ENCODE results near the gene RNF8. TPM values are rescaled to one million over a fixed set of nuclear protein-coding genes. Genes with fewer than 3 reads are reported as not detected.
"Not testable (repeated sequence)": the region's sequence is repeated elsewhere in the genome, so short reads cannot be mapped to it uniquely, and the experiment has no call there.

RNF8 gene
- total RNA-seq, 2 experiments from 2014 or later, result 23.5 to 24.0 TPM

GRCh38 chr6:37396571-37397180, 42.9 kb downstream of the RNF8 start:
- Mint-ChIP-seq H3K4me3 (no peak overlapping the region), H3K4me1 (no peaks in the 10 kb centered on the region), H3K9me3 (no peaks in the 10 kb centered on the region), H3K36me3 (ENCODE audit: low read depth) (peaks cover 8% of the 10 kb centered on the region), H3K27ac (no peak overlapping the region), H3K27me3 (peaks cover 8% of the 10 kb centered on the region)
- ChIA-PET POLR2A (interaction anchor here (0.6 kb wide), 1 partner anchor 298 kb away, joined by 3 read pairs; no protein-coding TSS in a partner anchor), CTCF (no interaction called here)
- DNase-seq, result no peak

GRCh38 chr6:37399131-37399530, 45.3 kb downstream of the RNF8 start:
- Mint-ChIP-seq H3K36me3 (ENCODE audit: low read depth) (no peaks in the 10 kb centered on the region), H3K4me1 (no peaks in the 10 kb centered on the region), H3K4me3 (no peak overlapping the region), H3K9me3 (no peaks in the 10 kb centered on the region), H3K27ac (no peak overlapping the region), H3K27me3 (peaks cover 8% of the 10 kb centered on the region)
- POLR2A ChIA-PET, result no interaction called here
- CTCF ChIA-PET, result no interaction called here
- no peak for DNase-seq

- Mint-ChIP-seq H3K9me3 (no peaks in the 10 kb centered on the region), H3K27me3 (peaks cover 8% of the 10 kb centered on the region), H3K27ac (no peak overlapping the region), H3K36me3 (ENCODE audit: low read depth) (no peaks in the 10 kb centered on the region), H3K4me1 (no peaks in the 10 kb centered on the region), H3K4me3 (no peak overlapping the region)
- DNase-seq, result no peak
- ChIA-PET CTCF (no interaction called here), POLR2A (interaction anchor here (1.5 kb wide), 1 partner anchor 34 kb away, joined by 5 read pairs; the partner anchor contains the start of gene CMTR1)
Observed at GRCh38 chr6:37399795-37400490, 46.2 kb downstream of the RNF8 start.

GRCh38 chr6:37401658-37402057, 47.9 kb downstream of the RNF8 start:
- H3K36me3 Mint-ChIP-seq (ENCODE audit: low read depth); CTCF ChIA-PET; DNase-seq; H3K9me3 Mint-ChIP-seq; H3K27ac Mint-ChIP-seq; POLR2A ChIA-PET; H3K27me3 Mint-ChIP-seq; H3K4me1 Mint-ChIP-seq; H3K4me3 Mint-ChIP-seq: not testable (repeated sequence)

GRCh38 chr6:37406726-37407341, 53.1 kb downstream of the RNF8 start:
- POLR2A ChIA-PET, result no interaction called here
- CTCF ChIA-PET, result no interaction called here
- H3K4me1 Mint-ChIP-seq, result no peaks in the 10 kb centered on the region
- H3K27me3 Mint-ChIP-seq, result peaks cover 18% of the 10 kb centered on the region
- no peaks in the 10 kb centered on the region for H3K9me3 Mint-ChIP-seq
- DNase-seq, result no peak
- no peak overlapping the region for H3K4me3 Mint-ChIP-seq
- no peak overlapping the region for H3K27ac Mint-ChIP-seq
- no peaks in the 10 kb centered on the region for H3K36me3 Mint-ChIP-seq (ENCODE audit: low read depth)

GRCh38 chr6:37407948-37408347, 54.2 kb downstream of the RNF8 start:
- POLR2A ChIA-PET, result no interaction called here
- CTCF ChIA-PET, result no interaction called here

GRCh38 chr6:37409501-37409900, 55.7 kb downstream of the RNF8 start:
- Mint-ChIP-seq H3K9me3 (no peaks in the 10 kb centered on the region), H3K4me1 (no peaks in the 10 kb centered on the region), H3K36me3 (ENCODE audit: low read depth) (no peaks in the 10 kb centered on the region), H3K27me3 (peaks cover 18% of the 10 kb centered on the region), H3K4me3 (no peak overlapping the region), H3K27ac (no peak overlapping the region)
- POLR2A ChIA-PET, result no interaction called here
- no peak for DNase-seq
- CTCF ChIA-PET, result no interaction called here

More at GRCh38 chr6:37407948-37408347, 54.2 kb downstream of the RNF8 start:
- H3K9me3 Mint-ChIP-seq, result no peaks in the 10 kb centered on the region
- H3K27ac Mint-ChIP-seq, result no peak overlapping the region
- H3K4me1 Mint-ChIP-seq, result no peaks in the 10 kb centered on the region
- H3K27me3 Mint-ChIP-seq, result peaks cover 18% of the 10 kb centered on the region
- DNase-seq, result no peak
- no peak overlapping the region for H3K4me3 Mint-ChIP-seq
- H3K36me3 Mint-ChIP-seq (ENCODE audit: low read depth), result no peaks in the 10 kb centered on the region

GRCh38 chr6:37417393-37417792, 63.6 kb downstream of the RNF8 start:
- H3K4me3 Mint-ChIP-seq, result no peak overlapping the region
- H3K27ac Mint-ChIP-seq, result no peak overlapping the region
- ChIA-PET POLR2A (no interaction called here), CTCF (no interaction called here)
- H3K36me3 Mint-ChIP-seq (ENCODE audit: low read depth), result no peaks in the 10 kb centered on the region
- H3K4me1 Mint-ChIP-seq, result no peaks in the 10 kb centered on the region
- no peak for DNase-seq
- H3K27me3 Mint-ChIP-seq, result no peaks in the 10 kb centered on the region
- H3K9me3 Mint-ChIP-seq, result no peaks in the 10 kb centered on the region

GRCh38 chr6:37418722-37419121, 64.9 kb downstream of the RNF8 start:
- Mint-ChIP-seq H3K9me3 (no peaks in the 10 kb centered on the region), H3K27me3 (peaks cover 5% of the 10 kb centered on the region), H3K4me3 (no peak overlapping the region), H3K4me1 (no peaks in the 10 kb centered on the region), H3K27ac (no peak overlapping the region), H3K36me3 (ENCODE audit: low read depth) (no peaks in the 10 kb centered on the region)
- no peak for DNase-seq
- ChIA-PET POLR2A (interaction anchor here (2.7 kb wide), 1 partner anchor 14 kb away, joined by 8 read pairs; the partner anchor contains the start of gene CMTR1), CTCF (no interaction called here)

- CTCF ChIA-PET, result no interaction called here
- Mint-ChIP-seq H3K9me3 (no peaks in the 10 kb centered on the region), H3K36me3 (ENCODE audit: low read depth) (no peaks in the 10 kb centered on the region), H3K27me3 (peaks cover 28% of the 10 kb centered on the region), H3K27ac (no peak overlapping the region), H3K4me3 (no peak overlapping the region), H3K4me1 (peaks cover 3% of the 10 kb centered on the region)
- DNase-seq, result no peak
- POLR2A ChIA-PET, result no interaction called here
Observed at GRCh38 chr6:37426058-37426944, 72.5 kb downstream of the RNF8 start.

GRCh38 chr6:37426945-37427510, 73.2 kb downstream of the RNF8 start:
- no peaks in the 10 kb centered on the region for H3K36me3 Mint-ChIP-seq (ENCODE audit: low read depth)
- H3K27me3 Mint-ChIP-seq, result peaks cover 28% of the 10 kb centered on the region
- no peak overlapping the region for H3K4me3 Mint-ChIP-seq
- DNase-seq, result no peak
- CTCF ChIA-PET, result interaction anchor here (0.5 kb wide), 1 partner anchor 67 kb away, joined by 3 read pairs; no protein-coding TSS in a partner anchor
- no peak overlapping the region for H3K27ac Mint-ChIP-seq
- peaks cover 7% of the 10 kb centered on the region for H3K4me1 Mint-ChIP-seq
- no peaks in the 10 kb centered on the region for H3K9me3 Mint-ChIP-seq
- POLR2A ChIA-PET, result no interaction called here

- H3K27ac Mint-ChIP-seq, result no peak overlapping the region
Observed at GRCh38 chr6:37429352-37429750, 75.6 kb downstream of the RNF8 start.

GRCh38 chr6:37432590-37432915, 78.8 kb downstream of the RNF8 start:
- H3K36me3 Mint-ChIP-seq (ENCODE audit: low read depth), result peaks cover 35% of the 10 kb centered on the region
- H3K4me3 Mint-ChIP-seq, result peak overlapping the region; percentile 89
- ChIA-PET CTCF (interaction anchor here (1.1 to 3.9 kb wide), 2 partner anchors 10 to 330 kb away, joined by 3 to 12 read pairs; no protein-coding TSS in a partner anchor), POLR2A (interaction anchor here (0.8 to 4.5 kb wide), 22 partner anchors 10 to 547 kb away, joined by 3 to 79 read pairs (median 6); partner anchors contain the start of genes C6orf89, MDGA1, PIM1 and RNF8)
- H3K9me3 Mint-ChIP-seq, result no peaks in the 10 kb centered on the region
- H3K4me1 Mint-ChIP-seq, result peaks cover 42% of the 10 kb centered on the region
- H3K27ac Mint-ChIP-seq, result peak overlapping the region; percentile 96
- DNase-seq, result no peak
- H3K27me3 Mint-ChIP-seq, result peaks cover 9% of the 10 kb centered on the region

More at GRCh38 chr6:37429352-37429750, 75.6 kb downstream of the RNF8 start:
- POLR2A ChIA-PET, result no interaction called here
- no peak for DNase-seq
- H3K4me3 Mint-ChIP-seq, result no peak overlapping the region
- H3K36me3 Mint-ChIP-seq (ENCODE audit: low read depth), result peaks cover 10% of the 10 kb centered on the region
- CTCF ChIA-PET, result no interaction called here
- H3K27me3 Mint-ChIP-seq, result peaks cover 22% of the 10 kb centered on the region
- H3K9me3 Mint-ChIP-seq, result no peaks in the 10 kb centered on the region
- H3K4me1 Mint-ChIP-seq, result peaks cover 17% of the 10 kb centered on the region

All from activated CD4-positive, alpha-beta memory T cell treated with anti-CD3 and anti-CD28 coated beads, Interleukin-2, amount 10 ng/mL, durations not matched to agents 7 days and 5 days (primary cell).